ENCODE results near the gene TRIM50.
"Not testable (repeated sequence)": the region's sequence is repeated elsewhere in the genome, so short reads cannot be mapped to it uniquely, and the experiment has no call there.

The TRIM50 gene

GRCh38 chr7:73308074-73308664 is 19.7 kb downstream of the TRIM50 start:
- no peaks in the 10 kb centered on the region for H3K27me3 ChIP-seq (ENCODE audit: insufficient read depth, low read length, poor library complexity)
- no peak for TF ChIP-seq CTCF (IDR thresholded peaks at IDR 0.05; ENCODE audit: borderline replicate concordance, extremely low read depth, low read length, poor library complexity, severe bottlenecking)
- TF ChIP-seq EZH2 (IDR thresholded peaks at IDR 0.05; ENCODE audit: borderline replicate concordance, low read depth, low read length, severe bottlenecking), result no peak
- peak overlapping the region; percentile 76 for H2AFZ ChIP-seq (ENCODE audit: low read depth, low read length)
- peak; percentile 56 for ATAC-seq (ENCODE audit: insufficient read depth, low read depth)
- no peak for DNase-seq
- H4K20me1 ChIP-seq (ENCODE audit: insufficient read depth, low read length), result peaks cover 25% of the 10 kb centered on the region; the same call in 1 of the 2 replicates
- H3K4me2 ChIP-seq (ENCODE audit: insufficient read depth, low read length), result peak overlapping the region; percentile 77
- H3K27ac ChIP-seq (ENCODE audit: low read length), result peak overlapping the region; percentile 80
- no peaks in the 10 kb centered on the region for H3K9me3 ChIP-seq (ENCODE audit: insufficient read depth, low read length, severe bottlenecking)
- peaks cover 30% of the 10 kb centered on the region for H3K4me1 ChIP-seq (ENCODE audit: insufficient read depth, low read length)
- H3K79me2 ChIP-seq (ENCODE audit: insufficient read depth, low read length), result peaks cover 36% of the 10 kb centered on the region
- H3K9ac ChIP-seq (ENCODE audit: low read depth, low read length), result peak overlapping the region; percentile 71
- H3K4me3 ChIP-seq (ENCODE audit: low read depth in 1 of 2, low read length in 2 of 2), result peak overlapping the region; percentile 49 to 64; a peak in 3 of 4 replicates
- H3K36me3 ChIP-seq (ENCODE audit: insufficient read depth, low read length), result peaks cover 46% of the 10 kb centered on the region

- H4K20me1 ChIP-seq (ENCODE audit: insufficient read depth, low read length), result peaks cover 25% of the 10 kb centered on the region; the same call in 1 of the 2 replicates
- no peaks in the 10 kb centered on the region for H3K27me3 ChIP-seq (ENCODE audit: insufficient read depth, low read length, poor library complexity)
- H2AFZ ChIP-seq (ENCODE audit: low read depth, low read length), result no peak overlapping the region
- H3K27ac ChIP-seq (ENCODE audit: low read length), result no peak overlapping the region
- ATAC-seq (ENCODE audit: insufficient read depth, low read depth) (no peak), DNase-seq (no peak)
- peak overlapping the region; percentile 77 for H3K4me2 ChIP-seq (ENCODE audit: insufficient read depth, low read length)
- H3K36me3 ChIP-seq (ENCODE audit: insufficient read depth, low read length), result peaks cover 52% of the 10 kb centered on the region
- H3K4me3 ChIP-seq (ENCODE audit: low read depth in 1 of 2, low read length in 2 of 2), result peak overlapping the region; percentile 49 to 64; a peak in 3 of 4 replicates
- peak overlapping the region; percentile 71 for H3K9ac ChIP-seq (ENCODE audit: low read depth, low read length)
- H3K79me2 ChIP-seq (ENCODE audit: insufficient read depth, low read length), result peaks cover 36% of the 10 kb centered on the region
- H3K9me3 ChIP-seq (ENCODE audit: insufficient read depth, low read length, severe bottlenecking), result no peaks in the 10 kb centered on the region
- no peak for TF ChIP-seq EZH2 (IDR thresholded peaks at IDR 0.05; ENCODE audit: borderline replicate concordance, low read depth, low read length, severe bottlenecking)
- TF ChIP-seq CTCF (IDR thresholded peaks at IDR 0.05; ENCODE audit: borderline replicate concordance, extremely low read depth, low read length, poor library complexity, severe bottlenecking), result no peak
- H3K4me1 ChIP-seq (ENCODE audit: insufficient read depth, low read length), result peaks cover 30% of the 10 kb centered on the region
Observed at GRCh38 chr7:73307436-73307835, 20.4 kb downstream of the TRIM50 start.

GRCh38 chr7:73304612-73305387 is 23.1 kb downstream of the TRIM50 start:
- Histone ChIP-seq H4K20me1 (ENCODE audit: insufficient read depth, low read length) (peaks cover 25% of the 10 kb centered on the region; the same call in 1 of the 2 replicates), H3K79me2 (ENCODE audit: insufficient read depth, low read length) (peaks cover 36% of the 10 kb centered on the region), H3K4me1 (ENCODE audit: insufficient read depth, low read length) (peaks cover 29% of the 10 kb centered on the region), H3K36me3 (ENCODE audit: insufficient read depth, low read length) (peaks cover 52% of the 10 kb centered on the region)
- H3K9me3 ChIP-seq (ENCODE audit: insufficient read depth, low read length, severe bottlenecking); H3K9ac ChIP-seq (ENCODE audit: low read depth, low read length); H3K4me3 ChIP-seq (ENCODE audit: low read depth in 1 of 2, low read length in 2 of 2); ATAC-seq (ENCODE audit: insufficient read depth, low read depth); H3K27me3 ChIP-seq (ENCODE audit: insufficient read depth, low read length, poor library complexity); DNase-seq; H2AFZ ChIP-seq (ENCODE audit: low read depth, low read length); H3K4me2 ChIP-seq (ENCODE audit: insufficient read depth, low read length); H3K27ac ChIP-seq (ENCODE audit: low read length): not testable (repeated sequence)

GRCh38 chr7:73304071-73304470 is 23.8 kb downstream of the TRIM50 start:
- Histone ChIP-seq H3K4me2 (ENCODE audit: insufficient read depth, low read length) (no peak overlapping the region), H2AFZ (ENCODE audit: low read depth, low read length) (no peak overlapping the region), H3K27ac (ENCODE audit: low read length) (no peak overlapping the region), H4K20me1 (ENCODE audit: insufficient read depth, low read length) (peaks cover 25% of the 10 kb centered on the region; the same call in 1 of the 2 replicates), H3K27me3 (ENCODE audit: insufficient read depth, low read length, poor library complexity) (no peaks in the 10 kb centered on the region), H3K36me3 (ENCODE audit: insufficient read depth, low read length) (peaks cover 52% of the 10 kb centered on the region), H3K79me2 (ENCODE audit: insufficient read depth, low read length) (peaks cover 32% of the 10 kb centered on the region), H3K9me3 (ENCODE audit: insufficient read depth, low read length, severe bottlenecking) (no peaks in the 10 kb centered on the region), H3K4me1 (ENCODE audit: insufficient read depth, low read length) (peaks cover 22% of the 10 kb centered on the region), H3K9ac (ENCODE audit: low read depth, low read length) (no peak overlapping the region), H3K4me3 (ENCODE audit: low read depth in 1 of 2, low read length in 2 of 2) (no peak overlapping the region)
- DNase-seq (no peak), ATAC-seq (ENCODE audit: insufficient read depth, low read depth) (no peak)
- no peak for TF ChIP-seq CTCF (IDR thresholded peaks at IDR 0.05; ENCODE audit: borderline replicate concordance, extremely low read depth, low read length, poor library complexity, severe bottlenecking)
- TF ChIP-seq EZH2 (IDR thresholded peaks at IDR 0.05; ENCODE audit: borderline replicate concordance, low read depth, low read length, severe bottlenecking), result no peak

Measured in DND-41 (cell line).